ENCODE data around the gene ASTN2. TPM values are rescaled to one million over a fixed set of nuclear protein-coding genes. Genes with fewer than 3 reads are reported as not detected.

ASTN2 gene
- total and polyA plus RNA-seq, 9 donors: 1.8 to 6.4 (median 3.2) TPM

DNA sequence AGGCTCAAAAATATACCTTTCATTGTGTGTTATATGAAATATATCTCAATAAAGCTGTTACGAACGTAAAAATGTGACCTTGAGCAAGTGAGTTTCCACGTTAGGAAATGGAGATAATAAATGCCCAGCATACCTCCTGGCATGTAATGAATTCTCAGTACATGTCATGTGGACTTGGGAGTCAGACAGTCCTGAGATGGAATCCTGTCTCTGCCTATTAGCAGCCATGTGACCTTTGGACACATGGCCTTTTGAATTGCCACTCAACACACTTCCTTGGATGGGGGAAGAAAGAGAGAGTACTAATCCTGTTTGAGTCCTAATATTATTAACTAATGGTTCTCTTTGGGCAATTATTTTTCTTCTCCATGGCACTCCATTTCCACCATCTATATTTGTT lies 702.1 kb downstream of the ASTN2 start:
- H3K4me3 ChIP-seq: no peak overlapping the region
- H3K36me3 ChIP-seq: no peaks in the 10 kb centered on the region
- H3K27me3 ChIP-seq: no peaks in the 10 kb centered on the region
- DNase-seq: no peak
- no peaks in the 10 kb centered on the region for H3K9me3 ChIP-seq
- intact Hi-C loops (cut with DNase I): no loop called here
- H3K4me1 ChIP-seq (ENCODE audit: insufficient read depth): no peaks in the 10 kb centered on the region
- 73 to 76% (median 73%) methylated on average over 3 of the region's 3 CpGs for WGBS, 3 donors
- no peak for TF ChIP-seq POLR2A (IDR thresholded peaks at IDR 0.05)
- TF ChIP-seq, protein P1, sequence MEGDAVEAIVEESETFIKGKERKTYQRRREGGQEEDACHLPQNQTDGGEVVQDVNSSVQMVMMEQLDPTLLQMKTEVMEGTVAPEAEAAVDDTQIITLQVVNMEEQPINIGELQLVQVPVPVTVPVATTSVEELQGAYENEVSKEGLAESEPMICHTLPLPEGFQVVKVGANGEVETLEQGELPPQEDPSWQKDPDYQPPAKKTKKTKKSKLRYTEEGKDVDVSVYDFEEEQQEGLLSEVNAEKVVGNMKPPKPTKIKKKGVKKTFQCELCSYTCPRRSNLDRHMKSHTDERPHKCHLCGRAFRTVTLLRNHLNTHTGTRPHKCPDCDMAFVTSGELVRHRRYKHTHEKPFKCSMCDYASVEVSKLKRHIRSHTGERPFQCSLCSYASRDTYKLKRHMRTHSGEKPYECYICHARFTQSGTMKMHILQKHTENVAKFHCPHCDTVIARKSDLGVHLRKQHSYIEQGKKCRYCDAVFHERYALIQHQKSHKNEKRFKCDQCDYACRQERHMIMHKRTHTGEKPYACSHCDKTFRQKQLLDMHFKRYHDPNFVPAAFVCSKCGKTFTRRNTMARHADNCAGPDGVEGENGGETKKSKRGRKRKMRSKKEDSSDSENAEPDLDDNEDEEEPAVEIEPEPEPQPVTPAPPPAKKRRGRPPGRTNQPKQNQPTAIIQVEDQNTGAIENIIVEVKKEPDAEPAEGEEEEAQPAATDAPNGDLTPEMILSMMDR (IDR thresholded peaks at IDR 0.05): no peak
- no peak for TF ChIP-seq EP300 (IDR thresholded peaks at IDR 0.05)
- no peak overlapping the region for H3K27ac ChIP-seq

DNA sequence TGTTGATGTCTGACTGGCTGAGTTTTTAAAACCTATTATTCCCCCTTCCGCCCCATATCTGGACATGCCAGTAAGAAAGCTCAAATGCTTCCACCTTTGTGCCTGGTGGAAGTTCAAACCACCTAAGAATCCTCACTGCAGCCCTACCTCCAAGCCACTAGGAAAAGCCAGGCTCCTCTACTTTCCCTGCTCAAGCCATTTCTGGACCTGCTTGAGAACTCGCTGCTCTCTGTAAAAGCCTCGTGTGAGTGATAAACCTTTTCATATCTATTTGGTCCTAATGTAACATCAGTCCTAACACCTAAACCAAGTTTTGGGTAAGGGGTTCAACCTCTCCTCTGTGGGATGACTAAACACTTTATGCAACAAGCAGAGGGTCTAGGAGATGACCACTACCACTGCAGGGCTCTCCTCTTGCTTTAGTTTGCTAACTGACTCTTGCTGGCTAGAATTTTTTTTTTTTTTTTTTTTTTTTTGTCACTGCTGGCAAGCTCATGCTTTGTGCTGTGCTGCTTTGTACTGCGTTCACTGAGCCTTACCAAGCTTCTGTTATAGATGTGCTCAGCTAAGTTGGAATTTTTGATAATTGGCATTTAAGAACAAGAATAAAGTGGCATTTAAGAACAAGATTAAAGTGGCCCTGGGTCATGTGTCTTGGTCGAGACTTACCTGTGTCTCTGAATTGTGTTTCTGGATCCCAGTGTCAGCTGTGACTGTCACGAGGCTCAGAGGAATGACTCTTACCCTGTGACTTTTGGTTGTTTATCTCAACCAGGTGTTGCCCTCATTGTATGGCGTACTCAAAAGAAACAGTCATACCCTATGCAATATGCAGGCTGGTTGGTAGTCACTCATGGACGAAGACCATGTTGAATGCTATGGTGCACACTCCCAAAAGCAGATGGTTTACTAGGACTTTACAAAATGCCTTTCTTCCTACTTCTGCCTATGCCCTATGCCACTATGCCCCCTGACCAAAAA lies 708.3 kb downstream of the ASTN2 start:
- no peaks in the 10 kb centered on the region for H3K27me3 ChIP-seq
- no peak for DNase-seq
- no peak overlapping the region for H3K27ac ChIP-seq
- intact Hi-C loops (cut with DNase I): no loop called here
- no peaks in the 10 kb centered on the region for H3K4me1 ChIP-seq (ENCODE audit: insufficient read depth)
- TF ChIP-seq, protein P1 (IDR thresholded peaks at IDR 0.05): no peak
- TF ChIP-seq POLR2A (IDR thresholded peaks at IDR 0.05) (no peak), EP300 (IDR thresholded peaks at IDR 0.05) (no peak)
- no peaks in the 10 kb centered on the region for H3K9me3 ChIP-seq
- H3K36me3 ChIP-seq: no peaks in the 10 kb centered on the region
- H3K4me3 ChIP-seq: no peak overlapping the region
- 83 to 88% (median 86%) methylated on average over 8 of the region's 8 CpGs for WGBS, 3 donors

- Histone ChIP-seq H3K36me3 (no peaks in the 10 kb centered on the region), H3K27me3 (no peaks in the 10 kb centered on the region), H3K4me1 (ENCODE audit: insufficient read depth) (no peaks in the 10 kb centered on the region), H3K9me3 (no peaks in the 10 kb centered on the region), H3K27ac (no peak overlapping the region), H3K4me3 (no peak overlapping the region)
- WGBS, 3 donors: 32 to 66% (median 38%) methylated on average over 1 of the region's 1 CpG
- TF ChIP-seq POLR2A (IDR thresholded peaks at IDR 0.05) (no peak), EP300 (IDR thresholded peaks at IDR 0.05) (no peak)
- TF ChIP-seq, protein P1 (IDR thresholded peaks at IDR 0.05): no peak
- DNase-seq: no peak
- intact Hi-C loops (cut with DNase I): no loop called here
These were observed 709.3 kb downstream of the ASTN2 start for GRCh38 chr9:116705531-116705930.

GRCh38 chr9:116704470-116704869 lies 710.4 kb downstream of the ASTN2 start:
- no peak for DNase-seq
- no peaks in the 10 kb centered on the region for H3K9me3 ChIP-seq
- no peaks in the 10 kb centered on the region for H3K27me3 ChIP-seq
- intact Hi-C loops (cut with DNase I): no loop called here
- H3K4me1 ChIP-seq (ENCODE audit: insufficient read depth): no peaks in the 10 kb centered on the region
- H3K36me3 ChIP-seq: no peaks in the 10 kb centered on the region
- H3K27ac ChIP-seq: no peak overlapping the region
- no peak overlapping the region for H3K4me3 ChIP-seq
- TF ChIP-seq, protein P1 (IDR thresholded peaks at IDR 0.05): no peak
- TF ChIP-seq EP300 (IDR thresholded peaks at IDR 0.05) (no peak), POLR2A (IDR thresholded peaks at IDR 0.05) (no peak)
